ENCODE results near the gene FCHSD2. TPM values are rescaled to one million over a fixed set of nuclear protein-coding genes. Genes with fewer than 3 reads are reported as not detected.

FCHSD2 gene
- total RNA-seq, 1 donor from 2014 or later, result 16.3 TPM

DNA sequence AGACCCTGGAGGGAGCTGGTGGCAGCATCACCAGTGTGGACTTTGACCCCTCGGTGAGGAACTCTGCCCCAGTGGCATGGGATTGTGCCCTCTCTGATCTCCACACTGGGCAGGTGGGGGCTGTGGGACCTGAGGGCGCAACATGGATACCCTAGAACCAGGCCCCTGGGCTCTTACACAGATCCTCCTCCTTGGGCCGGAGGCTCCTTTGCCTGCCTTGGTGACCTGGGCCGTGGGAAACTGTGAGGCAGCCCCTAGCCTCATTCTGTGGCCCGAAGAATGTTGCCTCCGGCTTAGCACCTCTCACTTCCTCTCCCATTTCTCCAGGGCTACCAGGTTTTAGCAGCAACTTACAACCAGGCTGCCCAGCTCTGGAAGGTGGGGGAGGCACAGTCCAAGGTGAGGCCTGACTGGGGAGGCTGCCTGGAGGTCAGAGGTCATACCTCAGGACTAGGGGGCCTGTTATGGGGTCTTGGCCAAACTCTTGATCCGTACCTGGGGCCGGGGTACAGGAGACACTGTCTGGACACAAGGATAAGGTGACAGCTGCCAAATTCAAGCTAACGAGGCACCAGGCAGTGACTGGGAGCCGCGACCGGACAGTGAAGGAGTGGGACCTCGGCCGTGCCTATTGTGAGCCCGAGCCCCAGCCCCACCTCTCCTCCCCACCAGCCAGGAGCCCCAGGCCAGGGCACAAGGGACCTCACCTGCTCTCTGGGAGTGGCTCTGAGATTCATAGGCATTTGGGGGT, 315.8 kb downstream of the FCHSD2 start:
- intact Hi-C loops (cut with DNase I), result no loop called here

DNA sequence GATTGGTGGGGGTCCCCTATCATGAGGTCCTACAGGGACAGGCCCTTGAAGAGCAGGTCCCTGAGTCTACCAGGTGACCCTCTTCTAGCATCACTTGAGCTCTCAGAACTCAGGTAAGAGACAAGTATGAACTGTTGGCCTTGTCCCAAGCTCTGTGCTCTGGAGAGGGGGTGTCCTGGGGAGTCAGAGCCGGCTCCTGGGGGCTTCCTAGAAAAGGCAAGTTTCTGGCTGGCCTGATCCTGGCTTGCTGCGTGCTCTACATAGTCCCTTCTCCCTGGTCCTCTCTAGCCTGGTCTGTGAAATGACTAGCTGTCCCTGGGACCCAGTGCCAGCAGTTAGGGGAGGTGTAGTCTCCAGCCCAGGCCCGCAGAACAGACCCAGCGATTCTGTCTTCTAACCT, 316.5 kb downstream of the FCHSD2 start:
- H3K27me3 ChIP-seq, result no peaks in the 10 kb centered on the region
- no peak for DNase-seq (ENCODE audit: low spot score in 2 of 2)
- H3K27ac ChIP-seq, result peak overlapping the region; percentile 16 to 75
- H3K36me3 ChIP-seq, result peaks cover 0 to 7% of the 10 kb centered on the region in 2 donors
- peaks cover 6 to 8% of the 10 kb centered on the region in 2 donors for H3K4me1 ChIP-seq
- H3K4me3 ChIP-seq, result no peak overlapping the region
- intact Hi-C loops (cut with DNase I), result no loop called here
- H3K9me3 ChIP-seq, result no peaks in the 10 kb centered on the region
- TF ChIP-seq, protein P1, sequence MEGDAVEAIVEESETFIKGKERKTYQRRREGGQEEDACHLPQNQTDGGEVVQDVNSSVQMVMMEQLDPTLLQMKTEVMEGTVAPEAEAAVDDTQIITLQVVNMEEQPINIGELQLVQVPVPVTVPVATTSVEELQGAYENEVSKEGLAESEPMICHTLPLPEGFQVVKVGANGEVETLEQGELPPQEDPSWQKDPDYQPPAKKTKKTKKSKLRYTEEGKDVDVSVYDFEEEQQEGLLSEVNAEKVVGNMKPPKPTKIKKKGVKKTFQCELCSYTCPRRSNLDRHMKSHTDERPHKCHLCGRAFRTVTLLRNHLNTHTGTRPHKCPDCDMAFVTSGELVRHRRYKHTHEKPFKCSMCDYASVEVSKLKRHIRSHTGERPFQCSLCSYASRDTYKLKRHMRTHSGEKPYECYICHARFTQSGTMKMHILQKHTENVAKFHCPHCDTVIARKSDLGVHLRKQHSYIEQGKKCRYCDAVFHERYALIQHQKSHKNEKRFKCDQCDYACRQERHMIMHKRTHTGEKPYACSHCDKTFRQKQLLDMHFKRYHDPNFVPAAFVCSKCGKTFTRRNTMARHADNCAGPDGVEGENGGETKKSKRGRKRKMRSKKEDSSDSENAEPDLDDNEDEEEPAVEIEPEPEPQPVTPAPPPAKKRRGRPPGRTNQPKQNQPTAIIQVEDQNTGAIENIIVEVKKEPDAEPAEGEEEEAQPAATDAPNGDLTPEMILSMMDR (IDR thresholded peaks at IDR 0.05), result no peak

More for the DNA sequence above, 315.8 kb downstream of the FCHSD2 start:
- Histone ChIP-seq H3K4me3 (no peak overlapping the region), H3K27me3 (no peaks in the 10 kb centered on the region), H3K27ac (peak overlapping the region; percentile 16 to 75), H3K4me1 (peaks cover 5 to 8% of the 10 kb centered on the region in 2 donors), H3K9me3 (no peaks in the 10 kb centered on the region), H3K36me3 (peaks cover 0 to 7% of the 10 kb centered on the region in 2 donors)
- no peak for DNase-seq (ENCODE audit: low spot score in 2 of 2)
- TF ChIP-seq, protein P1 (IDR thresholded peaks at IDR 0.05), result no peak

DNA sequence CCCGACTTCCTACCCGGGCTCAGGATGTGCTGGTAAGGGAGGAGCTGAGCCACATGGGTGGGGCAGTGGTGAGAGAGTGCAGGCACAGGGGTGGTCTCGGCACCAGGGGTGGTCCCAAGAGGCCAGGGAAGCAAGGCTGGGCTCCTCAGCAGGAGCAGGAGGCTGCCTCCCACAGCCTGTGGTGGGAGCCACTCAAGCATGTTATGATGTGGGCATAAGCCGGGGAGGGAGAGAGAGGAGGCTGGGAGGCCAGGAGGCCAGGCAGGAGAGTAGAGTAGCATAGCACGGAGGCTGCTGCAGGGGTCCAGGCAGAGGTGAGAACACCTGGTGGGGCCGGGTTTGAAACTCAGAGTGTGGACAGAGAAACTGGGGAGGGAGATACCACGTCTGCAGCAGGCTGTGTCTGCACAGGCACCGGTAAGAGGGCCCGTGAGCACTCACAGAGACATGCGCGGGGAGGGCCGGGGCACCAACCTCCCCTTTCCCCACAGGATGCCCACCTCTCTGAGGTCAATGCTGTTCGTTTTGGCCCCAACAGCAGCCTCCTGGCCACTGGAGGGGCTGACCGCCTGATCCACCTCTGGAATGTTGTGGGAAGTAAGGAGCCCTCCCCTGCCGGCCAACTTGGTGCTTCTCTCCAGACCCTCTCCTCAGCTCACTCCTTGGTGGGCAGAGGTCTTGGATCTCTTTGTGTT, 317.2 kb downstream of the FCHSD2 start:
- no peaks in the 10 kb centered on the region for H3K27me3 ChIP-seq
- peak overlapping the region; percentile 16 to 75 for H3K27ac ChIP-seq
- peaks cover 0 to 10% of the 10 kb centered on the region in 2 donors for H3K36me3 ChIP-seq
- H3K4me1 ChIP-seq, result peaks cover 6 to 8% of the 10 kb centered on the region in 2 donors
- H3K9me3 ChIP-seq, result no peaks in the 10 kb centered on the region
- no peak for DNase-seq (ENCODE audit: low spot score in 2 of 2)
- H3K4me3 ChIP-seq, result no peak overlapping the region
- intact Hi-C loops (cut with DNase I), result no loop called here
- TF ChIP-seq, protein P1 (IDR thresholded peaks at IDR 0.05), result no peak

DNA sequence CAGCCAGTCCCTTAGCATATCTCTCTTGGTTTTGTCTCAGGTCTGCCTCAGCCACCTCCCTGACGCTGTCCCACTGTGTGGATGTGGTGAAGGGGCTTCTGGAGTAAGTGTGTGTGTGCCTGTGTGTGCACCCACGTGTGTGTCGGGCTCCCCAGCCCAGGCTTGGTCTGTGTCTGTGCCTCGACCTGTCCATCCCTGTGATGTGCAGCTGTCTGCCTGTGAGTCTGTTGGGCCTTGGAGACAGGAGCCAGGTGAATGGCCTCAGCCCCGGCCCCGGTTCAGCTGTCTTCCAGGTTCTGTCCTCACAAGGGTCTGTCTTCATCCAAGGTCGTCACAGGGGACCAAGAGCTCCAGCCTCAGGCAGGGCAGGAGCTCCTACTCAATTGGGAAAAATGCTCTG, 318.1 kb downstream of the FCHSD2 start:
- no peak for DNase-seq (ENCODE audit: low spot score in 2 of 2)
- intact Hi-C loops (cut with DNase I), result no loop called here
- TF ChIP-seq, protein P1 (IDR thresholded peaks at IDR 0.05), result no peak
- Histone ChIP-seq H3K27ac (peak overlapping the region; percentile 65 to 75), H3K9me3 (no peaks in the 10 kb centered on the region), H3K36me3 (peaks cover 1 to 9% of the 10 kb centered on the region in 2 donors), H3K4me1 (peaks cover 6 to 8% of the 10 kb centered on the region in 2 donors), H3K4me3 (no peak overlapping the region), H3K27me3 (no peaks in the 10 kb centered on the region)

DNA sequence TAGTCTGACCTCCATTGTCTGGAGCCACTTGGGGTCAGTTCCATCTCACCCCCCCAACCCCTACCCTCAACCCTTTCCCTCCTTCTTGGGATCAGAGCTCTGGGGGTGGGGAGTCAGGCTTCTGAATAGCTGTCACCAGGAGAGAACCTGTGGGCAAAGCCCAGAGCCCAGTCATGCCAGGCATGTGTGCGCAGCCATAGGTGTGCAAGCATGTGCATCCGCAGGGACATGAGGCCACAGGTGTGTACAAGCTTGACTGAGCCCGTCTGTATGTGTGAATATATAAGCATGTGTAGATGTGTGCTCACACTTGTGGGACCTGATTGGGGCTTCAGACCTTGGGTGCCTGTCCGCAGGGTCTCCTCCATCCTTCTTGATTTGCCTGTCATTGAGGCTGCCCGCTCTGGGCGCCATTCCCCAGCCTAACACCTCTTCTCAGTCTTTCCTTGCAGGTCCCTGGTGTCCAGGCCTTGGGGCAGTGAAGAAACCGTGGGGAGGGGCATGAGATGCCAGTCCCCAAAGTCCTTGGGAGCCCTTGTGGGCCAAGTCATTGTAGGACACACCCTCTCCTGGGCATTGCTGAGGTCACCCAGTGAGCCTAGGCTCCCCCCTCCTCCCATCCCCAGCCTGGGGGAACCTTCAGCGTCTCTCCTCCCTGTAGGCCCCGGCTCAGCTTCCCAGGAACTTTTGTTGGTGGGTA, 318.9 kb downstream of the FCHSD2 start:
- H3K36me3 ChIP-seq, result peaks cover 9 to 12% of the 10 kb centered on the region in 2 donors
- TF ChIP-seq, protein P1 (IDR thresholded peaks at IDR 0.05), result no peak
- H3K27me3 ChIP-seq, result no peaks in the 10 kb centered on the region
- intact Hi-C loops (cut with DNase I), result loop anchor here (2.0 kb wide), 1 partner anchor 356 kb away; no protein-coding TSS in a partner anchor
- H3K27ac ChIP-seq, result peak overlapping the region; percentile 75 to 78
- DNase-seq (ENCODE audit: low spot score in 2 of 2), result no peak
- H3K4me1 ChIP-seq, result peaks cover 6 to 8% of the 10 kb centered on the region in 2 donors
- H3K9me3 ChIP-seq, result no peaks in the 10 kb centered on the region
- no peak overlapping the region for H3K4me3 ChIP-seq
